GM12878 (cell line): ENCODE measurements around the gene EML1. TPM values are rescaled to one million over a fixed set of nuclear protein-coding genes. Genes with fewer than 3 reads are reported as not detected.

Experiments
- CBX5 ChIP-seq: sonication (generic); IDR thresholded peaks from 2 replicates; pipeline ENCODE4 v1.6.1; 2016; ENCODE audit warnings: low read depth, moderate library complexity, mild to moderate bottlenecking, inconsistent platforms
- CEBPB ChIP-seq, 2 experiments: fragments of 150-350 bp in 1 of 2; IDR thresholded peaks; 2 replicates each; pipeline ENCODE4 v1.6.1; 2012 to 2014; ENCODE audit warnings: low read depth in 2 of 2, low read length in 2 of 2, borderline replicate concordance in 1 of 2, inconsistent platforms in 1 of 2
- ETV6 ChIP-seq, 2 experiments: fragments of 450-650 bp in 1 of 2; IDR thresholded peaks in 1 of 2; conservative IDR thresholded peaks in 1 of 2; 2 replicates each; pipeline ENCODE4 v1.6.1; 2014; ENCODE audit warnings: antibody characterized with exemption in 1 of 2, borderline replicate concordance in 1 of 2, low read depth in 1 of 2, mild to moderate bottlenecking in 1 of 2, moderate library complexity in 1 of 2
- NFYB ChIP-seq: IDR thresholded peaks from 2 replicates; pipeline ENCODE4 v1.6.1; 2011; ENCODE audit warnings: low read depth, mild to moderate bottlenecking, low read length, improper control_type of control experiment, moderate library complexity; ENCODE audit not compliant: insufficient read depth
- POU2F2 ChIP-seq: IDR thresholded peaks from 3 replicates; pipeline ENCODE4 v1.6.1; 2011; ENCODE audit warnings: low read depth, mild to moderate bottlenecking, low read length, borderline replicate concordance
- RAD21 ChIP-seq: IDR thresholded peaks from 2 replicates; pipeline ENCODE4 v1.6.1; 2011; ENCODE audit warnings: mild to moderate bottlenecking, low read depth, low read length, moderate library complexity; ENCODE audit not compliant: insufficient read depth
- SMC3 ChIP-seq: IDR thresholded peaks from 2 replicates; pipeline ENCODE4 v1.6.1; 2011; ENCODE audit warnings: low read length, improper control_type of control experiment, borderline replicate concordance
- YBX1 ChIP-seq: fragments of 450-650 bp; IDR thresholded peaks from 2 replicates; pipeline ENCODE4 v1.6.1; 2016; ENCODE audit warnings: antibody characterized with exemption
- polyA plus RNA-seq, 11 experiments: library from polyadenylated mRNA; depleted of rRNA in 4 of 11; unstranded in 6 of 11; stranded (reverse) in 5 of 11; fragments of >200 nt; fragmentation: Nextera tagmentation in 4 of 11; fragmentation: Illumina TruSeq in 1 of 11; extraction: Ambion mirVana in 4 of 11; extraction: Trizol in 1 of 11; gene quantifications; 1 replicate in 1 of 11; 2 replicates in 10 of 11; pipeline versions ENCODE4 v1.2.1 to v1.2.3, GENCODE V29; 2011 to 2016; ENCODE audit warnings: inconsistent platforms in 2 of 11, missing spikeins in 2 of 11, low read depth in 1 of 11
- total RNA-seq, 4 experiments: library from RNA; depleted of rRNA in 3 of 4; stranded (reverse); fragments of >200 nt in 3 of 4; fragmentation: Illumina TruSeq in 1 of 4; extraction: Trizol in 1 of 4; gene quantifications; 2 replicates each; pipeline versions ENCODE4 v1.2.1 to v1.2.3, GENCODE V29; 2013 to 2021
- TF ChIP-seq, protein P1 (sequence below), 3 experiments: IDR thresholded peaks in 2 of 3; conservative IDR thresholded peaks in 1 of 3; 2 replicates each; pipeline ENCODE4 v1.5.1; 2011; ENCODE audit warnings: low read depth in 3 of 3, low read length in 3 of 3, mild to moderate bottlenecking in 3 of 3, control low read depth in 2 of 3, moderate library complexity in 2 of 3, inconsistent platforms in 1 of 3, mixed read lengths in 1 of 3; ENCODE audit not compliant: control insufficient read depth in 2 of 3, insufficient read depth in 1 of 3; ENCODE audit errors: extremely low read depth in 1 of 3
- TF ChIP-seq, protein P2 (sequence below): fragments of 150-350 bp; IDR thresholded peaks from 2 replicates; pipeline ENCODE4 v1.6.1; 2014; ENCODE audit warnings: mild to moderate bottlenecking, low read depth, low read length

Gene EML1
- total and polyA plus RNA-seq, 10 of the 15 experiments (the other 5 are each of a cell fraction or from before 2014, with no cell fraction given), result 0.05 to 3.4 (median 0.11) TPM; not detected in 3

DNA sequence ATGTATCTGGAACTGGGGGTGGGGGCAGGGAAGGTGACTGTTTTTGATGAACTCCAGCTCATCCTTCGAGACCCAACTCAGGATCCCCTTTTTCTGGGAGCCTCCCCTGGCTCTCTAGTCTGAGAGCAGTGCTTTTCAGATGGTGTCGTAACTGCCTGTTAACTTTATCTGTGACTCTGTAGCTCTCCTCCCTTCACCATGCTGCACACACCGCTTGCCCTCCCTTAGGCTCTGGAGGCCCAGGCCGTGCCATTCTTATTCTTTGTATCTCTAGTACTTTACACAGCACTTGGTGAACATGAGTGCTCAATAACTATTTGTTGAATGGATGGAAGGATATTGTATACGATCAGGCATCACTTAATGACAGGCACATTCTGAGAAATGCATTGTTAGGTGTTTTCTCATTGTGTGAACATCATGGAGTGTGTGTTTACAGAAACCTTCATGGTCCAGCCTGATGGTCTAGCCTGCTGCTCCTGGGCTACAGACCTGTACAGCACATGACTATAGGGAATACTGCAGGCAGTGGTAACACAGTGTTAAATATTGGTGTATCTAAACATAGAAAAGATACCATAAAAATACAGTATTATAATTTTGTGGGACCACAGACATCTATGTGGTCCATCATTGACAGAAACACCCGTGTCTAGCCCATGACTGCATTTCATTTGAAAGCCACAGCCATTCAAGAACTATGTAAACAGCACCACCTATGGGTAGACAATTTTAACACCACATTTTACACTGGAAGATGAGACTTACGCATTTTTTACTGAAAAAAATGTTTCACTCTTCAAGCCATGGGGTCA lies 91.8 kb downstream of the EML1 start (continued):
- TF ChIP-seq, protein P1, sequence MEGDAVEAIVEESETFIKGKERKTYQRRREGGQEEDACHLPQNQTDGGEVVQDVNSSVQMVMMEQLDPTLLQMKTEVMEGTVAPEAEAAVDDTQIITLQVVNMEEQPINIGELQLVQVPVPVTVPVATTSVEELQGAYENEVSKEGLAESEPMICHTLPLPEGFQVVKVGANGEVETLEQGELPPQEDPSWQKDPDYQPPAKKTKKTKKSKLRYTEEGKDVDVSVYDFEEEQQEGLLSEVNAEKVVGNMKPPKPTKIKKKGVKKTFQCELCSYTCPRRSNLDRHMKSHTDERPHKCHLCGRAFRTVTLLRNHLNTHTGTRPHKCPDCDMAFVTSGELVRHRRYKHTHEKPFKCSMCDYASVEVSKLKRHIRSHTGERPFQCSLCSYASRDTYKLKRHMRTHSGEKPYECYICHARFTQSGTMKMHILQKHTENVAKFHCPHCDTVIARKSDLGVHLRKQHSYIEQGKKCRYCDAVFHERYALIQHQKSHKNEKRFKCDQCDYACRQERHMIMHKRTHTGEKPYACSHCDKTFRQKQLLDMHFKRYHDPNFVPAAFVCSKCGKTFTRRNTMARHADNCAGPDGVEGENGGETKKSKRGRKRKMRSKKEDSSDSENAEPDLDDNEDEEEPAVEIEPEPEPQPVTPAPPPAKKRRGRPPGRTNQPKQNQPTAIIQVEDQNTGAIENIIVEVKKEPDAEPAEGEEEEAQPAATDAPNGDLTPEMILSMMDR (IDR thresholded peaks at IDR 0.05 in 2 of 3, conservative IDR thresholded peaks at IDR 0.05 in 1 of 3; ENCODE audit: control insufficient read depth in 2 of 3, extremely low read depth in 1 of 3, insufficient read depth in 1 of 3, low read depth in 3 of 3, low read length in 3 of 3), result peak; percentile 54 to 82 (median 56)
- TF ChIP-seq CBX5 (no peak), YBX1 (no peak), POU2F2 (no peak), RAD21 (peak; percentile 86), ETV6 (conservative IDR thresholded peaks at IDR 0.05 in 1 of 2, IDR thresholded peaks at IDR 0.05 in 1 of 2; ENCODE audit: borderline replicate concordance in 1 of 2, low read depth in 1 of 2) (no peak), NFYB (no peak), SMC3 (peak; percentile 46; the same call in 1 of the 2 replicates), CEBPB (IDR thresholded peaks at IDR 0.05; ENCODE audit: borderline replicate concordance in 1 of 2, low read depth in 2 of 2, low read length in 2 of 2) (no peak)
- TF ChIP-seq, protein P2, sequence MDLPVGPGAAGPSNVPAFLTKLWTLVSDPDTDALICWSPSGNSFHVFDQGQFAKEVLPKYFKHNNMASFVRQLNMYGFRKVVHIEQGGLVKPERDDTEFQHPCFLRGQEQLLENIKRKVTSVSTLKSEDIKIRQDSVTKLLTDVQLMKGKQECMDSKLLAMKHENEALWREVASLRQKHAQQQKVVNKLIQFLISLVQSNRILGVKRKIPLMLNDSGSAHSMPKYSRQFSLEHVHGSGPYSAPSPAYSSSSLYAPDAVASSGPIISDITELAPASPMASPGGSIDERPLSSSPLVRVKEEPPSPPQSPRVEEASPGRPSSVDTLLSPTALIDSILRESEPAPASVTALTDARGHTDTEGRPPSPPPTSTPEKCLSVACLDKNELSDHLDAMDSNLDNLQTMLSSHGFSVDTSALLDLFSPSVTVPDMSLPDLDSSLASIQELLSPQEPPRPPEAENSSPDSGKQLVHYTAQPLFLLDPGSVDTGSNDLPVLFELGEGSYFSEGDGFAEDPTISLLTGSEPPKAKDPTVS, result no peak
